ENCODE data around the gene GUCY2F.

GUCY2F gene

GRCh38 chrX:109343671-109344070 lies 138.2 kb downstream of the GUCY2F start:
- DNase-seq (ENCODE audit: low spot score), result no peak

GRCh38 chrX:109336141-109336540 lies 145.7 kb downstream of the GUCY2F start:
- no peak for DNase-seq (ENCODE audit: low spot score)

GRCh38 chrX:109327251-109327650 lies 154.6 kb downstream of the GUCY2F start:
- no peak for DNase-seq (ENCODE audit: low spot score)
